ENCODE data around the gene SNAI1. TPM values are rescaled to one million over a fixed set of nuclear protein-coding genes. Genes with fewer than 3 reads are reported as not detected.
"Not testable (repeated sequence)": the region's sequence is repeated elsewhere in the genome, so short reads cannot be mapped to it uniquely, and the experiment has no call there.

SNAI1 gene
- total RNA-seq, 1 donor from 2014 or later = 0.69 TPM

- TF ChIP-seq CTCF (IDR thresholded peaks at IDR 0.05; ENCODE audit: borderline replicate concordance) = no peak
- intact Hi-C loops (cut with micrococcal nuclease) = no loop called here
- Histone ChIP-seq H3K4me1 (peaks cover 16% of the 10 kb centered on the region), H3K36me3 (peaks cover 72% of the 10 kb centered on the region), H3K27me3 (ENCODE audit: low read depth) (no peaks in the 10 kb centered on the region), H3K4me3 (no peak overlapping the region), H3K27ac (replicated peaks) (peak overlapping the region; percentile 56), H3K9me3 (replicated peaks) (no peaks in the 10 kb centered on the region)
- DNase-seq = no peak
Measured at GRCh38 chr20:49956689-49957088, 26.1 kb upstream of the SNAI1 start.

- H3K4me3 ChIP-seq = not testable (repeated sequence)
- Histone ChIP-seq H3K27ac (replicated peaks) (peak overlapping the region; percentile 56), H3K4me1 (peaks cover 16% of the 10 kb centered on the region)
Measured at GRCh38 chr20:49957089-49957938, 25.5 kb upstream of the SNAI1 start.

GRCh38 chr20:49961413-49961812 lies 21.4 kb upstream of the SNAI1 start:
- Histone ChIP-seq H3K27ac (replicated peaks) (no peak overlapping the region), H3K27me3 (ENCODE audit: low read depth) (no peaks in the 10 kb centered on the region), H3K4me1 (peaks cover 16% of the 10 kb centered on the region), H3K9me3 (replicated peaks) (no peaks in the 10 kb centered on the region), H3K36me3 (peaks cover 26% of the 10 kb centered on the region), H3K4me3 (no peak overlapping the region)
- no peak for TF ChIP-seq CTCF (IDR thresholded peaks at IDR 0.05; ENCODE audit: borderline replicate concordance)
- intact Hi-C loops (cut with micrococcal nuclease) = no loop called here
- no peak for DNase-seq

More at GRCh38 chr20:49957089-49957938, 25.5 kb upstream of the SNAI1 start:
- H3K27me3 ChIP-seq (ENCODE audit: low read depth); intact Hi-C loops (cut with micrococcal nuclease); H3K9me3 ChIP-seq (replicated peaks): not testable (repeated sequence)
- H3K36me3 ChIP-seq = peaks cover 65% of the 10 kb centered on the region
- peak; percentile 65 for DNase-seq

- Histone ChIP-seq H3K27ac (replicated peaks) (no peak overlapping the region), H3K36me3 (peaks cover 1% of the 10 kb centered on the region), H3K4me1 (peaks cover 17% of the 10 kb centered on the region), H3K27me3 (ENCODE audit: low read depth) (no peaks in the 10 kb centered on the region), H3K9me3 (replicated peaks) (no peaks in the 10 kb centered on the region), H3K4me3 (no peak overlapping the region)
- no peak for DNase-seq
- peak; percentile 52 for TF ChIP-seq CTCF (IDR thresholded peaks at IDR 0.05; ENCODE audit: borderline replicate concordance)
- intact Hi-C loops (cut with micrococcal nuclease) = no loop called here
Measured at GRCh38 chr20:49964964-49965780, 17.6 kb upstream of the SNAI1 start.

GRCh38 chr20:49965781-49966305 lies 16.9 kb upstream of the SNAI1 start:
- no peak for DNase-seq
- Histone ChIP-seq H3K4me3 (no peak overlapping the region), H3K36me3 (no peaks in the 10 kb centered on the region), H3K9me3 (replicated peaks) (no peaks in the 10 kb centered on the region), H3K27me3 (ENCODE audit: low read depth) (no peaks in the 10 kb centered on the region), H3K4me1 (peaks cover 17% of the 10 kb centered on the region), H3K27ac (replicated peaks) (no peak overlapping the region)
- no peak for TF ChIP-seq CTCF (IDR thresholded peaks at IDR 0.05; ENCODE audit: borderline replicate concordance)
- intact Hi-C loops (cut with micrococcal nuclease) = no loop called here
